Ovary (tissue), 3 donors: ENCODE data around the gene IQCN.

Experiments used
- EP300 ChIP-seq: sonication (generic); formaldehyde crosslinking; IDR thresholded peaks from one replicate; pipeline ENCODE4 v1.6.1; 2017; ENCODE audit warnings: antibody characterized with exemption
- POLR2A ChIP-seq: fragments of 450-650 bp; IDR thresholded peaks from one replicate; pipeline ENCODE4 v1.6.1; 2017; ENCODE audit warnings: antibody characterized with exemption, mild to moderate bottlenecking, moderate library complexity
- TF ChIP-seq, protein P1 (sequence below), 3 donors: fragments of 450-650 bp in 2 of 3; fragments of 200-600 bp in 1 of 3; IDR thresholded peaks; one replicate each; pipeline versions ENCODE4 v1.5.1 to v1.8.0; 2016 to 2022; ENCODE audit warnings: antibody characterized with exemption in 3 of 3, mild to moderate bottlenecking in 1 of 3
- donor health status: DM: no; HTN: no; CAD: no.

DNA sequence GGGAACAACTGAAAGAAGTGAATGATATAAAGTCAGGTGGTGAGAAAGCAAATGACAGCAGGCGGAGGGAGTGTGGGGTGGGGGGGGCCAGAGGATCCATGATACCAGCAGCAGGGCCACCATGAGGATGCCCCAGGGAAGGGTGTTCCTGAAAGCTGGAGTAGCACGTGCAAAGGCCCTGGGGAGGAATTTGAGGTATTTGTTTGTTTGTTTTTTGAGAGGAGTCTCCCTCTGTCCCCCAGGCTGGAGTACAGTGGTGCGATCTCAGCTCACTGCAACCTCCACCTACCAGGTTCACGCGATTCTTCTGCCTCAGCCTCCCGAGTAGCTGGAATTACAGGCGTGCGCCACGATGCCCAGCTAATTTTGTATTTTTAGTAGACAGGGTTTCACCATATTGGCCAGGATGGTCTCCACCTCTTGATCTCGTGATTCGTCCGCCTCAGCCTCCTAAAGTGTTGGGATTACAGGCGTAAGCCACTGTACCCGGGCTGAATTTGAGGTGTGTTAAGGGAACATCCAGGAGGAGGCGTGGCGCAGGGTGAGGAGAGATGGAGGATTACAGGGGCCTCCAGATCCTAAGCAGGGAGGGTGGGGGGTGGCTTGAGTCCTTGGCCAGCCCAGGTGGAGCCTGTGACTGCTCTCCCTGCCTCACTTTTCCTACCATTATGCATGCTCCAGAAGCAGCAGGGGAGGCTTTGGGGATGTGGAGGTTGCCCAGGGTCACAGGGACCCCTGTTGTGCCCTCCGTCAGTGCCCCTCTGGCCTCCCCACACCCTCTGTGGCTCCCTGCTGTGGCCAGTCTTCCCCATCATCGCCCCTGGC is 19.6 kb upstream of the IQCN start:
- TF ChIP-seq POLR2A (no peak), EP300 (no peak)
- TF ChIP-seq, protein P1, sequence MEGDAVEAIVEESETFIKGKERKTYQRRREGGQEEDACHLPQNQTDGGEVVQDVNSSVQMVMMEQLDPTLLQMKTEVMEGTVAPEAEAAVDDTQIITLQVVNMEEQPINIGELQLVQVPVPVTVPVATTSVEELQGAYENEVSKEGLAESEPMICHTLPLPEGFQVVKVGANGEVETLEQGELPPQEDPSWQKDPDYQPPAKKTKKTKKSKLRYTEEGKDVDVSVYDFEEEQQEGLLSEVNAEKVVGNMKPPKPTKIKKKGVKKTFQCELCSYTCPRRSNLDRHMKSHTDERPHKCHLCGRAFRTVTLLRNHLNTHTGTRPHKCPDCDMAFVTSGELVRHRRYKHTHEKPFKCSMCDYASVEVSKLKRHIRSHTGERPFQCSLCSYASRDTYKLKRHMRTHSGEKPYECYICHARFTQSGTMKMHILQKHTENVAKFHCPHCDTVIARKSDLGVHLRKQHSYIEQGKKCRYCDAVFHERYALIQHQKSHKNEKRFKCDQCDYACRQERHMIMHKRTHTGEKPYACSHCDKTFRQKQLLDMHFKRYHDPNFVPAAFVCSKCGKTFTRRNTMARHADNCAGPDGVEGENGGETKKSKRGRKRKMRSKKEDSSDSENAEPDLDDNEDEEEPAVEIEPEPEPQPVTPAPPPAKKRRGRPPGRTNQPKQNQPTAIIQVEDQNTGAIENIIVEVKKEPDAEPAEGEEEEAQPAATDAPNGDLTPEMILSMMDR (IDR thresholded peaks at IDR 0.05), result no peak
